MM.1S (cell line): ENCODE data around the gene PPP6R3.

ENCODE experiments used
- DNase-seq: peaks from one replicate; pipeline ENCODE4 v3.0.0-alpha.2; 2015
- H2AFZ ChIP-seq: fragments of 300-600 bp; sonication (generic); 2 replicates; pipeline ENCODE4 v1.6.0; 2016; ENCODE audit warnings: antibody characterized with exemption, low read length
- H3F3A ChIP-seq: fragments of 300-600 bp; sonication (generic); 2 replicates; pipeline ENCODE4 v1.6.1; 2016; ENCODE audit warnings: mild to moderate bottlenecking, antibody characterized with exemption, low read length, moderate library complexity, mixed read lengths; ENCODE audit not compliant: insufficient read depth
- H3K27ac ChIP-seq: fragments of 300-600 bp; sonication (generic); 2 replicates; pipeline ENCODE4 v1.5.1; 2016; ENCODE audit warnings: mild to moderate bottlenecking, low read length
- H3K27me3 ChIP-seq: fragments of 300-600 bp; sonication (generic); replicated peaks from 2 replicates; pipeline ENCODE4 v1.6.0; 2016; ENCODE audit warnings: low read length; ENCODE audit not compliant: insufficient read depth
- H3K36me3 ChIP-seq: fragments of 300-600 bp; sonication (generic); replicated peaks from 2 replicates; pipeline ENCODE4 v1.6.1; 2016; ENCODE audit warnings: mild to moderate bottlenecking, low read length, mixed read lengths; ENCODE audit not compliant: insufficient read depth
- H3K4me1 ChIP-seq: fragments of 300-600 bp; sonication (generic); 2 replicates; pipeline ENCODE4 v1.6.1; 2016; ENCODE audit warnings: low read length, mixed read lengths
- H3K4me2 ChIP-seq: fragments of 300-600 bp; sonication (generic); 2 replicates; pipeline ENCODE4 v1.6.0; 2016; ENCODE audit warnings: low read depth, low read length
- H3K4me3 ChIP-seq: fragments of 300-600 bp; sonication (generic); 2 replicates; pipeline ENCODE4 v1.5.1; 2016; ENCODE audit warnings: low read length, mixed read lengths
- H3K79me2 ChIP-seq: fragments of 300-600 bp; sonication (generic); 2 replicates; pipeline ENCODE4 v1.6.1; 2016; ENCODE audit warnings: mixed run types, low read length, mixed read lengths
- H3K9ac ChIP-seq: fragments of 300-600 bp; sonication (generic); 2 replicates; pipeline ENCODE4 v1.6.1; 2016; ENCODE audit warnings: low read length, mixed read lengths
- H3K9me2 ChIP-seq: fragments of 300-600 bp; sonication (generic); replicated peaks from 2 replicates; pipeline ENCODE4 v1.6.1; 2016; ENCODE audit warnings: mild to moderate bottlenecking, low read length, mixed read lengths; ENCODE audit not compliant: insufficient read depth
- H3K9me3 ChIP-seq: fragments of 300-600 bp; sonication (generic); replicated peaks from 2 replicates; pipeline ENCODE4 v1.6.1; 2016; ENCODE audit warnings: mild to moderate bottlenecking, low read length, mixed read lengths; ENCODE audit not compliant: insufficient read depth
- H4K20me1 ChIP-seq: fragments of 300-600 bp; sonication (generic); 2 replicates; pipeline ENCODE4 v1.6.1; 2016; ENCODE audit warnings: mild to moderate bottlenecking, low read length, moderate library complexity, mixed read lengths; ENCODE audit not compliant: insufficient read depth
- EZH2 ChIP-seq: fragments of 300-600 bp; sonication (generic); optimal IDR thresholded peaks from 2 replicates; pipeline ENCODE3; 2017; ENCODE audit warnings: low read depth, mild to moderate bottlenecking, antibody characterized with exemption, low read length, mixed read lengths
- EZH2phosphoT487 ChIP-seq: fragments of 300-600 bp; sonication (generic); IDR thresholded peaks from 2 replicates; pipeline ENCODE4 v1.6.1; 2018; ENCODE audit warnings: antibody characterized with exemption, low read length
- TF ChIP-seq, protein P1 (sequence below): fragments of 300-600 bp; sonication (generic); IDR thresholded peaks from 2 replicates; pipeline ENCODE4 v1.5.1; 2016; ENCODE audit warnings: antibody characterized with exemption, low read length, mixed read lengths

PPP6R3 gene

DNA sequence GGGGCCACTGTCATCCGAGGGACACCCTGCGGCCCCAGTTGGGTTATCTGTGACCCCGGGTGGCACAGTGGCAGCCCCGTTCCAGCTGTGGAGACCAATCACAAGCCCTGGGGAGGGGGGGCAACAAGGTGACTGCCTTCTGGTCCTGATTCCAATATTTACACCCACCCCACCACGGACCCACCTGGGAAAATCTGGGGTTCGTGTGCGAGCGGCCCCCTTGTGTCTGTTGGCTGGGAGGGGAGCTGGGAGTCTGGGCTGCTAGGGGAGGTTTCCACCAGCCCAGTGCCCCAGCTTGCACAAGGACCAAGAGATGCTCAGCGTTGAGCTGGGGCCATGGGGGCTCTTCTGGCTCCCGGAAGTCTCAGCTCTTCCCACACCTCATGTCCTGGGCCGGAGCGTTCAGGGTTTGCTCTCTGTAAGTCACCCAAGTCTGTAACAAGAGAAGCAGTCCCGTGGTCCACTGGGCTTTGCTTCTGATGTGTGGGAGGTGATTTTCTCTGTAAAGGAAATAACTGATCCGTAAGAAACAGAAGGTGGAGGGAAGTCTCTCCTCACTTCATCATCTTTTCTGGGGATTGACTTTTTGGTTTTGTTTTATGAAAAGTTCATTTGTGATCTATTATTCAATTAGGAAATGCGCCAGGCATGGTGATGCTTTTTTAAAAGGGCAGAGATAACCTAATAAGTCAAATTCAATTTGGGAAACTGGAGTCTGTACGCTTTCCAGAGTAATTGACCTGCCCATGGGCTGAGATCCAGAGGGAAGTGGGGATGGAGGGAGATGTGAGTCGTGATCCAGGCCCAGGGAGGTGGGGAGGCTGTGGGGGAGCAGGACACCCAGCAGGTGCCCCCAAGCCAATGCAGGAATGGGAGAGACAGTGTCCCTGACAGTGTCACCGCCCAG, 201.4 kb downstream of the PPP6R3 start:
- Histone ChIP-seq H3K27me3 (peaks cover 94% of the 10 kb centered on the region), H3K27ac (no peak overlapping the region), H3K4me1 (no peaks in the 10 kb centered on the region), H3K36me3 (no peaks in the 10 kb centered on the region), H2AFZ (no peak overlapping the region), H3F3A (no peaks in the 10 kb centered on the region), H3K9ac (no peak overlapping the region), H3K4me2 (no peak overlapping the region), H4K20me1 (no peaks in the 10 kb centered on the region), H3K9me3 (no peaks in the 10 kb centered on the region), H3K9me2 (no peaks in the 10 kb centered on the region), H3K4me3 (no peak overlapping the region), H3K79me2 (no peaks in the 10 kb centered on the region)
- DNase-seq: no peak
- TF ChIP-seq EZH2 (no peak), EZH2phosphoT487 (no peak)
- TF ChIP-seq, protein P1, sequence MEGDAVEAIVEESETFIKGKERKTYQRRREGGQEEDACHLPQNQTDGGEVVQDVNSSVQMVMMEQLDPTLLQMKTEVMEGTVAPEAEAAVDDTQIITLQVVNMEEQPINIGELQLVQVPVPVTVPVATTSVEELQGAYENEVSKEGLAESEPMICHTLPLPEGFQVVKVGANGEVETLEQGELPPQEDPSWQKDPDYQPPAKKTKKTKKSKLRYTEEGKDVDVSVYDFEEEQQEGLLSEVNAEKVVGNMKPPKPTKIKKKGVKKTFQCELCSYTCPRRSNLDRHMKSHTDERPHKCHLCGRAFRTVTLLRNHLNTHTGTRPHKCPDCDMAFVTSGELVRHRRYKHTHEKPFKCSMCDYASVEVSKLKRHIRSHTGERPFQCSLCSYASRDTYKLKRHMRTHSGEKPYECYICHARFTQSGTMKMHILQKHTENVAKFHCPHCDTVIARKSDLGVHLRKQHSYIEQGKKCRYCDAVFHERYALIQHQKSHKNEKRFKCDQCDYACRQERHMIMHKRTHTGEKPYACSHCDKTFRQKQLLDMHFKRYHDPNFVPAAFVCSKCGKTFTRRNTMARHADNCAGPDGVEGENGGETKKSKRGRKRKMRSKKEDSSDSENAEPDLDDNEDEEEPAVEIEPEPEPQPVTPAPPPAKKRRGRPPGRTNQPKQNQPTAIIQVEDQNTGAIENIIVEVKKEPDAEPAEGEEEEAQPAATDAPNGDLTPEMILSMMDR: no peak

DNA sequence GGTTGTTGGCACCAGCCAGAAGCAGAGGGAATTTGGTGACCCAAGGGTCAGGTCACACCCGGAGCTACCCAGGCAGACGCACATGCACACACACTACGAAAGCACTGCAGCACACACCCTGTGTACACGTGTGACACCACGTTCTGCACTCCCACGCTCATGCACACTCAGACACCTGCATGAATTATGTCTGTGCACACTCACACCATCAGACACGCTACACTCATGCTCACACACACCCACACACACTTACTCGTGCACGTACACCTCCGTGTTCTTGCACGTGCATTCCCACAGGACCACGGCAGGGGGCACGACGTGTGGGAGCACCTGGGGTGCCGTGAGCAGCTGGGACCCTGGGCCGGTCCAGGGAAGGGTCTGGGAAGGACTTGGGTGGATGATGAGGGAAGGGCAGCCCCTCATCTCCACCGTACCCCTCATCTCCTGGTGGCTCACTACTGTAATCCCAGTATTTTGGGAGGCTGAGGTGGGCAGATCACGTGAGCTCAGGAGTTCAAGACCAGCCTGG, 203.0 kb downstream of the PPP6R3 start:
- DNase-seq: no peak
- H3F3A ChIP-seq: no peaks in the 10 kb centered on the region
- no peaks in the 10 kb centered on the region for H3K36me3 ChIP-seq
- no peaks in the 10 kb centered on the region for H3K9me2 ChIP-seq
- H2AFZ ChIP-seq: no peak overlapping the region
- no peaks in the 10 kb centered on the region for H3K4me1 ChIP-seq
- H3K27me3 ChIP-seq: peaks cover 78% of the 10 kb centered on the region
- H3K9me3 ChIP-seq: no peaks in the 10 kb centered on the region
- H3K9ac ChIP-seq: no peak overlapping the region
- no peaks in the 10 kb centered on the region for H3K79me2 ChIP-seq
- no peaks in the 10 kb centered on the region for H4K20me1 ChIP-seq
- TF ChIP-seq EZH2 (no peak), EZH2phosphoT487 (no peak)
- TF ChIP-seq, protein P1: no peak
- no peak overlapping the region for H3K4me2 ChIP-seq
- H3K27ac ChIP-seq: no peak overlapping the region
- no peak overlapping the region for H3K4me3 ChIP-seq

DNA sequence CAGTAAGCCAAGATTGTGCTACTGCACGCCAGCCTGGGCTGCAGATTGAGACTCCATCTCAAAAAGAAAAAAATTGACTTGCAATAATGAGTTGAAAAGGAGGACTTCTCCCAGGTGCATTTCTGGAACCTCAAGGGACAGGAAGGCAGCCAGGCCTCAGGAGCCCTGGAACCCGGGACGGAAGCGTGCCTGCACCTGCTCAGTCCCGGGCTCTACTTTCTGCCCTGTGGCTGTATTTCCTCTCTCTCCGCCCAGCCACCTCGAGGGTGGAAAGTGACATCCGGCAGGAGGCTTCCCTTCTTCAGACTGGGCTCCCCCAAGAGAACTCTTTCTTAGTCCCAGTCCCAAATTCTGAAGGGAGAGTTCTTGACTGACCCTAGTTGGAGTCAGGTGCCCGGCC, 203.6 kb downstream of the PPP6R3 start:
- H3K9me2 ChIP-seq: no peaks in the 10 kb centered on the region
- H3K9ac ChIP-seq: no peak overlapping the region
- no peak for DNase-seq
- H3K27ac ChIP-seq: no peak overlapping the region
- no peaks in the 10 kb centered on the region for H3F3A ChIP-seq
- H4K20me1 ChIP-seq: no peaks in the 10 kb centered on the region
- TF ChIP-seq EZH2phosphoT487: no peak
- TF ChIP-seq EZH2: no peak
- TF ChIP-seq, protein P1: no peak
- no peaks in the 10 kb centered on the region for H3K9me3 ChIP-seq
- no peak overlapping the region for H2AFZ ChIP-seq
- H3K4me1 ChIP-seq: no peaks in the 10 kb centered on the region
- no peaks in the 10 kb centered on the region for H3K36me3 ChIP-seq
- H3K79me2 ChIP-seq: no peaks in the 10 kb centered on the region
- H3K4me3 ChIP-seq: no peak overlapping the region
- H3K4me2 ChIP-seq: no peak overlapping the region
- H3K27me3 ChIP-seq: peaks cover 72% of the 10 kb centered on the region
